Measurements from ENCODE around the gene TGFBR2.

- TF ChIP-seq CTCF (IDR thresholded peaks at IDR 0.05), result no peak
- TF ChIP-seq SIN3A (IDR thresholded peaks at IDR 0.05; ENCODE audit: borderline replicate concordance, insufficient read depth, low read depth, low read length), result no peak
- TF ChIP-seq POLR2AphosphoS5 (IDR thresholded peaks at IDR 0.05; ENCODE audit: low read depth, low read length), result no peak
- TF ChIP-seq REST (IDR thresholded peaks at IDR 0.05; ENCODE audit: insufficient read depth in 1 of 2, low read depth in 2 of 2, low read length in 1 of 2), result no peak
- TF ChIP-seq TCF7L2 (IDR thresholded peaks at IDR 0.05; ENCODE audit: low read depth, low read length), result no peak
Measured at GRCh38 chr3:30728143-30728542, 121.7 kb downstream of the TGFBR2 start.

All from Panc1 (cell line).